NOMO-1 treated with dmso at 0.1 percent for 144 hours (cell line): ENCODE data around the gene OR5K3.

ENCODE experiments used
- DNase-seq: peaks from one replicate; lab custom pipeline; 2025; ENCODE audit not compliant: unreplicated experiment; lab: John Stamatoyannopoulos, UW

OR5K3 gene

DNA sequence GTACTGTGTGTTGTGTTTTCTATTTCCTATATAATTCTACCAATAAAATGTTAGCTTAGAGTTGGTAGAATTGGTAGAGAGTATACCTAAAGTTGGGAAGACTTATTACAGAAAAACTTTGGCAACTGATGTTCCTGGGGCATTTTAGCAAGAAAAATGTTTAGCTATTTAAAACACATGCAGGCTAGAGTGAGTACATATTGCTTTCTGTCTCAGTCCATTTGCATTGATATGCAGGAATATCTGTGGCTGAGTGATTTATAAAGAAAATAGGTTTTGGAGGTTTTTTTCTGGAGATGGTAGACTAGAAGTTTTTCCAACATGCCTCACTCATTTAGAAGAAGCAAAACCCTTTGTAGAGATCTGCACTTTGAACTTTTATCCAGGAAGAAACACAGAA is 42.1 kb downstream of the OR5K3 start:
- DNase-seq = no peak

DNA sequence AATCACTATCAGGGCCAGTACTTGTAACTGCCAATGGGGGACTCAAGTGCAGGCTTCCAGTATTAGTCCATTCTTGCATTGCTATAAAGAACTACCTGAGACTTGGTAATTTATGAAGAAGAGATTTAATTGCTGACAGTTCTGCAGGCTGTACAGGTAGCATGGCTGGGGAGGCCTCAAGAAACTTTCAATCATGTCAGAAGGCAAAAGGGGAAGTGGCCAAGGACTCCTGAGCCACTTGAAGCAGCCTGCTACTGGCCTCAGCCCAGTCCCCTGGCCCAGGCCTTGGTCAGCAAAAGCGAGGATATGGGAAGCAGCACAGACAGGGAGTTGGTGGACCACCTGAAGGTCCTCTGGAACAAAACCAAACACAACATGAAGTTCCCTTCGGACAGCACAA is 43.3 kb downstream of the OR5K3 start:
- no peak for DNase-seq

DNA sequence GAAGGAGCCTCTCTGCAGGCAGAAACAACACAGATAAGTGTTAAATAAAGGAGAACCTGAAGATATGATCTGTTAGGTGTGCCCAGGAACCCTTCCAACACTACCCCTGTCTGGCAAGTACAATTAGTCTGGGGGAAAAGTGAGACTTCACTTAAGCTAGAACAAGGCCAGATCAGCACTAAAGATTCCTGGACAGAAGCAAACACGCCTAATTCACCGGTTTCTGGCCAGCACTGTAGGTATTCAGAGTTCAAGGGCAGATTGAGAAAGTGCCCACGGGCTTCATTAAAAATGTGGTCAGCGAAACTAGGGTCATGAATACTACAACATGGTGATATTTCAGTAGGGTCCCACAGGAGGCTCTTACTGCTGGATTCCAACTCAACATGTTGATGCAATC is 43.9 kb downstream of the OR5K3 start:
- no peak for DNase-seq

DNA sequence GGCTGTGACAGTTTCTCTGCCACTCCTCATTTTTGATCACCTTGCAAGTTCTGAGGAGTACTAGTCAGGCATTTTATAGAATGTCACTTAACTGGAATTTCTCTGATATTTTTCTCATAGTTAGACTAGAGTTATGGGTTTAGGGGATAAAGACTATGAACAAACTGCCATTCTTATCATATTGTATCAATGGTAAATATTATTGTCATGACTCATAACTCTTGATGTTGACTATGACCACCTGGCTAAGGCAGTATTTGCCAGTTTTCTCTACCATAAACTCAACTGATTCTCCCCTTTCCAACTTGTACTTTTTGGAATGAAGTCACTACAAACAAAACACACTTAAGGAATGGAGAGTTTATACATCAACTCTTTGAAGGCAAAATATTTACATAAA is 49.8 kb downstream of the OR5K3 start:
- DNase-seq = no peak
